ENCODE data around the gene SIK2. TPM values are rescaled to one million over a fixed set of nuclear protein-coding genes. Genes with fewer than 3 reads are reported as not detected.

Gene SIK2
- total RNA-seq, 1 experiment from 2014 or later = 13.9 TPM

DNA sequence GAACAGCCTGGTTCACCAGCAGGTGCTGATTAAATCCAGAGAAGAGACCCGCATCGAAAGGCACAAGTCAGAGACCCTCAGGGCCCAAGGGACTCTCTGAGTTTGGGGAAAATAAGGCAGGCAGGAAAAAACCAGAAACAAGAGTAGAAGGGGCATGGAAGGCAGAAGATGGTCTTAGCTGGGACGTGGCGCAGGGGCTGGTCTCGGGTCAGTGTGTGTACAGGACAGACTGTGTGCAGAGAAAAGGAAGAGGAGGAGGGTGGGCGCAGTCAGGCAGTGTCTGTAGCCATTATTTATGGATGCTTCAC lies 132.7 kb downstream of the SIK2 start:
- BruUV-seq (replicated peaks) = no TSS peak
- Mint-ChIP-seq H3K9me3 (ENCODE audit: low read depth, unreplicated experiment) (no peaks in the 10 kb centered on the region), H3K4me1 (ENCODE audit: low read depth, unreplicated experiment) (no peaks in the 10 kb centered on the region), H3K4me3 (ENCODE audit: low read depth, unreplicated experiment) (no peak overlapping the region), H3K27me3 (ENCODE audit: unreplicated experiment) (no peaks in the 10 kb centered on the region), H3K27ac (ENCODE audit: unreplicated experiment) (peak overlapping the region; percentile 22), H3K36me3 (ENCODE audit: insufficient read depth, unreplicated experiment) (peaks cover 9% of the 10 kb centered on the region)
- DNase-seq = no peak
- TF ChIP-seq, protein P1, sequence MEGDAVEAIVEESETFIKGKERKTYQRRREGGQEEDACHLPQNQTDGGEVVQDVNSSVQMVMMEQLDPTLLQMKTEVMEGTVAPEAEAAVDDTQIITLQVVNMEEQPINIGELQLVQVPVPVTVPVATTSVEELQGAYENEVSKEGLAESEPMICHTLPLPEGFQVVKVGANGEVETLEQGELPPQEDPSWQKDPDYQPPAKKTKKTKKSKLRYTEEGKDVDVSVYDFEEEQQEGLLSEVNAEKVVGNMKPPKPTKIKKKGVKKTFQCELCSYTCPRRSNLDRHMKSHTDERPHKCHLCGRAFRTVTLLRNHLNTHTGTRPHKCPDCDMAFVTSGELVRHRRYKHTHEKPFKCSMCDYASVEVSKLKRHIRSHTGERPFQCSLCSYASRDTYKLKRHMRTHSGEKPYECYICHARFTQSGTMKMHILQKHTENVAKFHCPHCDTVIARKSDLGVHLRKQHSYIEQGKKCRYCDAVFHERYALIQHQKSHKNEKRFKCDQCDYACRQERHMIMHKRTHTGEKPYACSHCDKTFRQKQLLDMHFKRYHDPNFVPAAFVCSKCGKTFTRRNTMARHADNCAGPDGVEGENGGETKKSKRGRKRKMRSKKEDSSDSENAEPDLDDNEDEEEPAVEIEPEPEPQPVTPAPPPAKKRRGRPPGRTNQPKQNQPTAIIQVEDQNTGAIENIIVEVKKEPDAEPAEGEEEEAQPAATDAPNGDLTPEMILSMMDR (IDR thresholded peaks at IDR 0.05; ENCODE audit: unreplicated experiment) = no peak
- intact Hi-C loops (cut with micrococcal nuclease; ENCODE audit: unreplicated experiment) = no loop called here
- CTCF ChIA-PET = no interaction called here

DNA sequence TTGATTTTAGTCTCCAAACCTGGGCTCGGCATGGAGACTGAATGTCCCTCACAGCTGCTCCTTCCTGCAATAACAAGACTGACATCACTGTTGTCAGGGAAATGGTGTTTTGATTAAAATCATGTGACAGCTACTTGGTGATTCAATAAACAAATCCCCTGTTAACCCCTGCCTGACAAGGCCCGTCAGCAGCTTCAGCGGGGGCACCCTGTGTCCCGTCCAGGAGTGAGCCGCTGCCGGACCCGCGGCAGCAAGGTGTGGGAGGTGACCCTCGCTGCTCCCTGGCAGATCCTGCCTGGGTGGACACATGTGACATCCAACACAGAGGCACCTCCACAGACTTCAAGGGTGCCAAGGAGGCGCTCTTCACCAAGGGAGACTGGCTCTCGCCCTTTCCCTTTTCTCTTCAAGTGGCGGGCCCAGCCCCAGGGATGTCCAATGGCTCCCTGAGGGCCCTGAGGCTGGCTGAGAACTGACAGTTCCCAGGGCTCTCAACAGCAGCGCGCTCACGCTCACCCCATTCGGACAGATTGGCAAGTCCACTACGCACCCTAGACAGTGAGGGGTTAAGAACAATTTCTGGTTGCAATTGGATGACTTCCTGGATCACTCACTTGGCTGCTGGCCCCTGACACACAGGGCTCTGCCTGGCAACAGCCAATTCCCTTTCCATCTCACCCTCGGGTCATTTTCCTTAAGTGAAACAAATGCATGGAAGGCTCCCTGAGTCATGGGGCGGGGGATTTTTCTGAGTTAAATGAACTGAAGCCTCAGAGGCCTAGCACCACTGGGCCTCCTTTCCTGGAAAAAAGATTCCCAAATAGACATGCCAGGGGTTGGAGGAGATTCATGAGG lies 133.2 kb downstream of the SIK2 start:
- no peak for DNase-seq
- H3K4me1 Mint-ChIP-seq (ENCODE audit: low read depth, unreplicated experiment) = no peaks in the 10 kb centered on the region
- no peak overlapping the region for H3K27ac Mint-ChIP-seq (ENCODE audit: unreplicated experiment)
- H3K36me3 Mint-ChIP-seq (ENCODE audit: insufficient read depth, unreplicated experiment) = peaks cover 9% of the 10 kb centered on the region
- CTCF ChIA-PET = no interaction called here
- BruUV-seq (replicated peaks) = no TSS peak
- TF ChIP-seq, protein P1 (IDR thresholded peaks at IDR 0.05; ENCODE audit: unreplicated experiment) = no peak
- no peaks in the 10 kb centered on the region for H3K27me3 Mint-ChIP-seq (ENCODE audit: unreplicated experiment)
- no peak overlapping the region for H3K4me3 Mint-ChIP-seq (ENCODE audit: low read depth, unreplicated experiment)
- intact Hi-C loops (cut with micrococcal nuclease; ENCODE audit: unreplicated experiment) = no loop called here
- H3K9me3 Mint-ChIP-seq (ENCODE audit: low read depth, unreplicated experiment) = no peaks in the 10 kb centered on the region

DNA sequence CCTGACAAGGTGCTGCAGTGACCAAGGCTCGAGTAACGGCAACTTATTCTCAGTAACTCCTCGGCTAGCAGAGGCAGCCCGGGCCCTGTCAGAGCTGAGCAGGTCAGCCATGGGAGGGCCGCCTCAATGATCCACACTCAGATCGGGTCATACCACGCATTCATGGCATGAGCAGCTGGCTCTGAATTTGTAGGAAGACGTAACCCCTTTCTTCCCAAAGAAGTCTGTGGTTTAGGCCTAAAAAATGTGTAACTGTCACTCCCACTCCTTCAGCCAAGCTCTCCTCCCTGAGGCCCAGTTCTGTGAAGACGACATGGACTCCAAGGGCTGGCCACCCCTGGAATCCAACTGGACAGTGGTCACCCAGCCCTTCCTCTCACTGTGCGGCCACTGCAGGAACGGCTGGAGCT lies 133.9 kb downstream of the SIK2 start:
- Mint-ChIP-seq H3K4me3 (ENCODE audit: low read depth, unreplicated experiment) (no peak overlapping the region), H3K27ac (ENCODE audit: unreplicated experiment) (no peak overlapping the region), H3K9me3 (ENCODE audit: low read depth, unreplicated experiment) (no peaks in the 10 kb centered on the region), H3K4me1 (ENCODE audit: low read depth, unreplicated experiment) (no peaks in the 10 kb centered on the region), H3K36me3 (ENCODE audit: insufficient read depth, unreplicated experiment) (peaks cover 16% of the 10 kb centered on the region), H3K27me3 (ENCODE audit: unreplicated experiment) (no peaks in the 10 kb centered on the region)
- DNase-seq = no peak
- CTCF ChIA-PET = no interaction called here
- BruUV-seq (replicated peaks) = no TSS peak
- TF ChIP-seq, protein P1 (IDR thresholded peaks at IDR 0.05; ENCODE audit: unreplicated experiment) = no peak
- intact Hi-C loops (cut with micrococcal nuclease; ENCODE audit: unreplicated experiment) = no loop called here

DNA sequence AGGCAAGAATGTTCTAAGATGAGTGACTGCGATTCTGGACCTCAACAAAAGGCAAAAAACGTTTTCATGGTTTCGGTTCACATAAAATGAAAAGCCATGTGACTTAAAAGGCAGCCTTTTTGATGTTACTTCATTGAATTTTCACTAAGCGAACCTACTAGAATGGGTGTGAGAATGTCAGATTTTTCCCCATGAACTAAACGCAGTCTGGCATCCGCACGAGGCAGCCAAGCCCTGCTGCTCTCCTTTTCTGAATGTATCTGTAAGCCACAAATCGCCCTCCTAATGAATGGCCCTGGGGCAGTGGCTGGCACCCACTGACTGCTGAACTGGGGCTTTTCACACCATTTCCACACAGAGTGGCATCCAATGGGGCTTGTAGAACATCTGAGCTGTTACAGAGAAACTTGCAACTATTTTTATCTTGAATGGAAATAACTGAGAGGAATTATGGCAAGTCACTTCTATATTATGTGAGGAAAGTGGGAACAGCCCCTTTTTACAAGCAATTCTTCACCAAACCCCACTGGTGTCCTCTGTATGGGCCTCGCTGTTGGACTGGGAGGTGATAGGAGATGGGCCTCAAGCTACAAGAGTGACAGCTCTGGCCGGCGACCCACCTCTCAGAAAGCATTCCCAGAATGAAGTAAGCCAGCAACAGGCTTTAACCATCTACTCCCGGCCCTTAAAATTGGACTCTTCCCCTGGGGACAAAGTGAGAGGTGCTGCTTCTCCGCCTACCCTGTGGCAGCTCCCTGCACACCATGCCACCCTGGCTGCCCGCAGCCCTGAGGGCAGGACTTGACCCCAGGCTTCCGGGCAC lies 134.6 kb downstream of the SIK2 start:
- BruUV-seq (replicated peaks) = no TSS peak
- peaks cover 16% of the 10 kb centered on the region for H3K36me3 Mint-ChIP-seq (ENCODE audit: insufficient read depth, unreplicated experiment)
- H3K4me1 Mint-ChIP-seq (ENCODE audit: low read depth, unreplicated experiment) = no peaks in the 10 kb centered on the region
- no peak overlapping the region for H3K27ac Mint-ChIP-seq (ENCODE audit: unreplicated experiment)
- intact Hi-C loops (cut with micrococcal nuclease; ENCODE audit: unreplicated experiment) = no loop called here
- no peaks in the 10 kb centered on the region for H3K9me3 Mint-ChIP-seq (ENCODE audit: low read depth, unreplicated experiment)
- no peak overlapping the region for H3K4me3 Mint-ChIP-seq (ENCODE audit: low read depth, unreplicated experiment)
- TF ChIP-seq, protein P1 (IDR thresholded peaks at IDR 0.05; ENCODE audit: unreplicated experiment) = no peak
- CTCF ChIA-PET = no interaction called here
- H3K27me3 Mint-ChIP-seq (ENCODE audit: unreplicated experiment) = no peaks in the 10 kb centered on the region
- no peak for DNase-seq

All from Calu3 (cell line).